Spleen (tissue), 7 donors: ENCODE data around the gene LRP1B.

ENCODE experiments used
- POLR2A ChIP-seq, 3 donors: fragments of 450-650 bp; IDR thresholded peaks; one replicate each; pipeline ENCODE4 v1.5.1; 2017; ENCODE audit warnings: antibody characterized with exemption in 3 of 3, mild to moderate bottlenecking in 1 of 3
- TF ChIP-seq, protein P1 (sequence below), 11 experiments: fragments of 200-600 bp in 7 of 11; fragments of 450-650 bp in 4 of 11; sonication (generic) in 4 of 11; IDR thresholded peaks in 8 of 11; conservative IDR thresholded peaks in 3 of 11; 1 replicate in 7 of 11; 2 replicates in 4 of 11; pipeline versions ENCODE4 v1.4.0 to v1.8.0; 2016 to 2021; ENCODE audit warnings: antibody characterized with exemption in 11 of 11, inconsistent platforms in 4 of 11, mild to moderate bottlenecking in 1 of 11
- donor health status: DM: no; HTN: no; CAD: no; lungs with moderate emphysema.
- donor health status: DM: no; HTN: no; CAD: no.
- donor health status: DM: no; HTN: no; CAD: no.

DNA sequence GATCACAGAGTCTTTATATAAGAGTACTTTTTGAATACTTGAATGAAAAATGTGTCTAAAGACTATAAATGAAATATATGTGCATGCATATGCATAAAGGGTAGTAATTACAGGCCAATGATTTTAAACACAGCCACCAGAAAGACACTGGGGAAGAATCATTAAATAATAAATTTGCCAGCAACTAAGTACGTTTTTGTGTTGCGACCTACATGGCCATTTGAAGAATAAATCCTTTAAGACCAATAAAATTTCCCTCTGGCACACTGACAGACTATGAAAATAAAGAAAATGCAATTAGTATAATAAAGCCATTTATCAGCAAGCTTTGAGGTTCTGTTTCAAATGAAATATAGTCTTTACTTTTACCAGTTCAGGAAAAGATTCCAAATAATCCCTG, 1413.3 kb downstream of the LRP1B start:
- TF ChIP-seq, protein P1, sequence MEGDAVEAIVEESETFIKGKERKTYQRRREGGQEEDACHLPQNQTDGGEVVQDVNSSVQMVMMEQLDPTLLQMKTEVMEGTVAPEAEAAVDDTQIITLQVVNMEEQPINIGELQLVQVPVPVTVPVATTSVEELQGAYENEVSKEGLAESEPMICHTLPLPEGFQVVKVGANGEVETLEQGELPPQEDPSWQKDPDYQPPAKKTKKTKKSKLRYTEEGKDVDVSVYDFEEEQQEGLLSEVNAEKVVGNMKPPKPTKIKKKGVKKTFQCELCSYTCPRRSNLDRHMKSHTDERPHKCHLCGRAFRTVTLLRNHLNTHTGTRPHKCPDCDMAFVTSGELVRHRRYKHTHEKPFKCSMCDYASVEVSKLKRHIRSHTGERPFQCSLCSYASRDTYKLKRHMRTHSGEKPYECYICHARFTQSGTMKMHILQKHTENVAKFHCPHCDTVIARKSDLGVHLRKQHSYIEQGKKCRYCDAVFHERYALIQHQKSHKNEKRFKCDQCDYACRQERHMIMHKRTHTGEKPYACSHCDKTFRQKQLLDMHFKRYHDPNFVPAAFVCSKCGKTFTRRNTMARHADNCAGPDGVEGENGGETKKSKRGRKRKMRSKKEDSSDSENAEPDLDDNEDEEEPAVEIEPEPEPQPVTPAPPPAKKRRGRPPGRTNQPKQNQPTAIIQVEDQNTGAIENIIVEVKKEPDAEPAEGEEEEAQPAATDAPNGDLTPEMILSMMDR (IDR thresholded peaks at IDR 0.05 in 8 of 11, conservative IDR thresholded peaks at IDR 0.05 in 3 of 11), result no peak
- no peak for TF ChIP-seq POLR2A (IDR thresholded peaks at IDR 0.05)
